GM18873 (cell line): ENCODE results near the gene SH3BGRL3.

Experiments used
- ATAC-seq: cut with Tn5 transposase; IDR thresholded peaks from one replicate; pipeline ENCODE4 v1.9.1; 2021; ENCODE audit warnings: mild to moderate bottlenecking, moderate library complexity, moderate number of reproducible peaks; ENCODE audit not compliant: unreplicated experiment, low FRiP score

The SH3BGRL3 gene

DNA sequence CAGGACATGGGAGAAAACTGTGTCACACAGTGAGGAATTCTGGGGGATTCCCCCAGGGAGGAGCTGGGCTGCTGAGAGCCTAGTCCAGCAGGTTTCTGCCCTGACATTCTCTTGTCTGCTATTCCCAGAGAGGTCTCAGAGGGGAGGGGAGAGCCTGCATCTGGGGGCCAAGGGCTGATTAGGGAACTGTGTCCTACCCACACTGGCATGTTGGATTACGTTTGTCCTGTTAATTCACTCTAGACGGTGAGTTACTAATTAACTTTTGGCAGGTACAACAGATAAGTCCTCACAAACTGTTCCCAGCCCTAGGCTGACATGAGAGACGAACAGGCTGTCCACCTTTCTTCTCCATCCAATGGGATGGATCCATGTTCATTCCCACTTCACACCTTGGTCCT is 2.6 kb upstream of the SH3BGRL3 start:
- no peak for ATAC-seq

DNA sequence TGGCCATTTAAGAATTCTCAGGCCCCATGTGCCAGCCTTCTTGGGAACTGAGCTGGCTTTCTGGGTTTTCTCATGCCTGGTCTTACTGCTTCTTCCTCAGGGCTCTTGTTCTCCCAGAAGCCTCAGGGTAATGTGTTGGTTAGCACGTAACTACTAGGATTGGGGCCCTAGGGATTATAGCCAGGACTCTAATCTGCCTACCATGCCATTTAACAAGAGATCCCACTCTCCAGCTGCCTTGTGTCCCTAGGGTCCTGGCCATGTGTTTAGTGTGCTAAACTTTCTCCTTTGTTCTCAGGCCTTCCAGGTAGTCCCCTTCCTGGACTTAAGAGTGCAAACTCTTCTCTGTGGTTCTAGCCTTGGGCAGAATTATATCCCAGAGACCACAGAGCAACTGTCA is 2.2 kb upstream of the SH3BGRL3 start:
- ATAC-seq: no peak

GRCh38 chr1:26278303-26278702 is 1.6 kb upstream of the SH3BGRL3 start:
- ATAC-seq: no peak

DNA sequence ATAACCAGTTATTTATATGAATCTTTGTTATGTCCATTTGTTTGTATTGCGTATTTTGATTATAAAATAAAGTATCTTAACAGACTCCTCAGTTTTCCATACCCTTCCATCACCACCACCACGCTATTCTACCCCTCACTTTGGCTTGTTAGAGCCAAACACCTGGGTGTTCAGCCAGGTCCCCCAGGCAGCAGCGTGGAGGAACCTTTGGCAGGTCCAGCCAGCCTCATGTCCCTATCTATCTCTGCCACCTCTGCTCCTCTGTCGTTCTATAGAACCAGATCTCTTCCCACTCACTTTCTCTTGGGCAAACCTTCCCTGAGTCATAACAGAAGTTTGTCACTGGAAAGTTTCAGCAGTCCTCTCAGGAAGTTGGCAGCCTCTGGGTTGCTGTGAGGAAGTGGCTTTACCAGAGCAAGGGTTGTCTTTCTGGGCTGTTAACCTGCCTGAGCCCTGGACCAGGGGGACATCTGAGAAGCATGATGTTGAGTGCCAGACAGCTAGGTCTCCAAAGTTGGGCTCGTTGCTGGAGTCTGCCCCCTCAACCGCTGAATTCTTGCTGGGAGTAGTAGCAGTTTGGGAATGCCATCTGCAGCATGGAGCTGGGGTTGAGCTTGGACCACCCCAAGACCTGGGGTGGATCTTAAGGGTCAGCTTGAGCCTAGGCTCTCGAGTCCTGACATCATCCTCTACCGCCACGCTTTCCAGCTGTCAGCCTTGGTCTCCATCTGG is 996 bp upstream of the SH3BGRL3 start:
- no peak for ATAC-seq

- ATAC-seq: no peak
These were observed 602 bp downstream of the SH3BGRL3 start for GRCh38 chr1:26280333-26281042.

DNA sequence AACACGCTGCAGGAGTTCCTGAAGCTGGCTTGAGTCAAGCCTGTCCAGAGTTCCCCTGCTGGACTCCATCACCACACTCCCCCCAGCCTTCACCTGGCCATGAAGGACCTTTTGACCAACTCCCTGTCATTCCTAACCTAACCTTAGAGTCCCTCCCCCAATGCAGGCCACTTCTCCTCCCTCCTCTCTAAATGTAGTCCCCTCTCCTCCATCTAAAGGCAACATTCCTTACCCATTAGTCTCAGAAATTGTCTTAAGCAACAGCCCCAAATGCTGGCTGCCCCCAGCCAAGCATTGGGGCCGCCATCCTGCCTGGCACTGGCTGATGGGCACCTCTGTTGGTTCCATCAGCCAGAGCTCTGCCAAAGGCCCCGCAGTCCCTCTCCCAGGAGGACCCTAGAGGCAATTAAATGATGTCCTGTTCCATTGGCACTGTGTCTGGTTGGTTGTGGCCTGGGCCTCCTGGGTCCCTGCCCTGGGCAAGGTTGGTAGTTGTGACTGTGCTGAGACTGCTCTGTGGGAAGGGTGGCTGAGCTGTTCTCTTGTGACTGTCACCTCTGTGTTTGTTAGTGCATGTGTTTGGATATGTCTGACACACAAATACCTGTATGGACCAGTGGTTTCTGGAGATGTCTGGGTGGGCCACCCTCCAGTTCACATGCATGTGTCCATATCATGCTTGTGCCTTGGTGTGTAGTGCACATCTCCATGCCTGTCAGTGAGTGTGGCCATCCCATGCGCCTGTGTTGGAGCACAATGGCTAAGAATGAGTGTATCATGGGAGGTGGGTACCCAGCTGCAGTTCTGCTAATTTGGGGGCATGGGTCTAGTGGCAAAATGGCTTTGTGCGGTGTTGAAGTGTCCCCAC is 1.4 kb downstream of the SH3BGRL3 start:
- ATAC-seq: no peak

- ATAC-seq: no peak
These were observed 2.1 kb downstream of the SH3BGRL3 start for GRCh38 chr1:26281971-26282370.

DNA sequence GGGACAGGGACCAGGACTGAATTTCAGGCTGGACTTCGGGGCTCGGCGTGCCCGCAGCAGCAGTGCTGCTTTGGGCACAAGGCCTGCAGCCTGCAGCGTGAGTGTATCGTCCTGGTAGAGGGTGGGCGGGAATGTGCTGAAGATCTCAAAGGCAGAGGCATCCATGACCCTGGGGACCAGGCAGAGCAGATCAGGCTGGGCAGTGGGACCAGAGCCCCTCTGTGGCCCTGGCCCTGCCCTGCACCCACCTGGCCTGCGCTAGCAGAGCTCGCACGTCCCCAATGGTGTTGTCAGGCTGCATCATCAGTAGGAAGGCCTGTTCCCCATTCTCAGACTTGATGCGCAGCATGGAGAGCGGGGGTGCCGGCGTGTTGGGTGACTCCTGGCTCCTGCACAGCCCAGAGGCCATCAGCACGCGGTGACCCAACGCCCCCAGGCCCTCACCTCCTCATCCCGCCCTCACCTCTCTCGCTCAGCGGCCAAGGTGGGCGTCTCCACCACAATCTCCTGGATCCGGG is 2.6 kb downstream of the SH3BGRL3 start:
- ATAC-seq: no peak

DNA sequence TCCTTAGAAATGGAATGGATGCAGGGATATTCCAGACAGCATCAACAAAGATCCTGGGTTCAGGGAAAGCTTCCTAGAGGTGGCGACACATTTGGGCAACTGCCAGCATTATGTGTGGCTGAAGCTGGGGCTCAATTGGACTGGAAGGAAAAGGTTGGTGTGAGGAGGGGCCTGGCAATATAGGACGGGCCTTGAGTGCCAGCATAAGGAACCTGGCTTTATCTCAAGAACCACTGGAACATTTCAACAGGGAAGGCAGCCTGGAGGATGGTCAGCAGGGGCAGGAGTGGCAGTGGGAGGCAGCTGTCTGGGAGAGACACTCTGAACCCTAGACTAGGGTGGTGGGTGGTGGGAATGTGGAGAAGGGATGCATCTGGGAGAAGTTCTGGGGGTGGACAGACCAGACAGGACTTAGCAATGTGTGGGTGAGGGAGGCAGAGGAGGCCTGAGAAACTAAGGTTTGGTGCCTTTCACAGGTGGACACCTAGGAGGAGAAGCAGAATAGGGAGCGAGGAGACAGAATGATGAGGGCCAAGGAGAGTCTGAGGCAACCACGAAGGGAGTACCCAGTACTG is 3.5 kb downstream of the SH3BGRL3 start:
- ATAC-seq: no peak

DNA sequence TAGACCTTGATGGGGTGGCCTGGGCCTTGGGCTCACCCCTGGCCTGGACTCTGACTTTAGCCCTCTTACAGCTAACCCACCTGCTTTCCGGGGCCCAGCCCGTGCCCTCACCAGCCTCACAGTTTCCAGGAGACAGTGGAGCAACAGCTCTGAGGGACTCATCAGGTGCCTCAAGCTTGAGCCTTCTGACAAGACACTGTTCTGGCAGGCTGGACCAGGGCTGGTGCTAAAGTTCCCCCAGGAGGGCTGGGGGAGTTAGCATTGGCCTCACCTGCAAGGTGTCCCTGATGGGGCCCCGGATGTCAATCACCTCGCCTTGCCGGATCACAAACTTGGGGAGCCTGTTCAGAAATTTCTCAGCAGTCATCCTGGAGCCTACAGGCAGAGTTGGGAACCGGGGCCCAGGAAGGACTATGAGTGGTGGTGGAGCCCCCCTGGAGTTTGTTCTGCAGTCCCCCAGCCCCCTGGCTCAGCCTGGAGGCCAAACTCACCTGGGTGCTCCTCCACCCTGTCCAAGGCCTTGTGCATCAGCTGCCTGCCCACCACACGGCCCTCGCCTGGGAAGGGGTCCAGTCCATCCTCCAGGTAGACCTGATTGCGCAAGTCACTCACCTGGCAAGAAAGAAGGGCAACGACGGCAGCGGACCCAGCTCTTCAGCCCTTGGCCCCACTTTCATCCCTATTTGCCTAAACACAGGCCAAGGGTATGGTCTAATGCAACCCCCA is 4.1 kb downstream of the SH3BGRL3 start:
- ATAC-seq: no peak

DNA sequence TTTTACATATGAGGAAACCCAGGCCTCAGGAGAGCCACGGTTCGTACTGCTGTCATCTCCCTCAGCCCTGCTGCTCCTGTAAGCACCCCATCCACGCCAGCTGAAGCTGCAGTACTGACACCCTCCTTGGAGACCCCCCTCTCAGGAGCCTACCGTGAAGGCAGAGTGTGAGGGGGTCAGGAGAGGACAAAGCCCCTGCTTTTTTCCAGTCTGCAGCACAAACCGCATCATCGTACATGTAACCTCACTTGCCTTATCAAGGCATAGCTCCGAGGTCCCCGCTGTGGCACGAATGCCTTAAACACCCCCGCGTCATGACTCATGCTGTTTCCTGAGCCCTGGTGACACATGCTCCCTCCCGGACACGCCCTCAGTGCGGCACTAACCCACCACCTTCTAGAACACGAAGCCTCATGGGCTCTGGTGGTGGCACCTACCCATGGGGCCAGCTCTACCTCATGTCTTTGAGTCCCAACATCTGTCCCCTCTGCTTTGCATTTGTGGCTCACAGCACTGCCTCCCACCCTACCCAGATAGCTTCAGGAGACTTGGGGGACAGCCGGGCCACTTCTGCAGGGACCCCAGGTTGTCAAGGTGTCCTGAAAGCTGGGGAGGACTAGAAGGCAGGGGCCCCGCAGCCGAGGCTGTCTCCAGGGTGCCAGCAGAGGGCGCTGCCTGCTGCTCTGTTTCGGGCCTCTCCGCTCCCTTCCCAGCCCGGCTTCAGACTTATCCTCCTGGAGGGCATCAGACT is 4.9 kb downstream of the SH3BGRL3 start:
- ATAC-seq: no peak

DNA sequence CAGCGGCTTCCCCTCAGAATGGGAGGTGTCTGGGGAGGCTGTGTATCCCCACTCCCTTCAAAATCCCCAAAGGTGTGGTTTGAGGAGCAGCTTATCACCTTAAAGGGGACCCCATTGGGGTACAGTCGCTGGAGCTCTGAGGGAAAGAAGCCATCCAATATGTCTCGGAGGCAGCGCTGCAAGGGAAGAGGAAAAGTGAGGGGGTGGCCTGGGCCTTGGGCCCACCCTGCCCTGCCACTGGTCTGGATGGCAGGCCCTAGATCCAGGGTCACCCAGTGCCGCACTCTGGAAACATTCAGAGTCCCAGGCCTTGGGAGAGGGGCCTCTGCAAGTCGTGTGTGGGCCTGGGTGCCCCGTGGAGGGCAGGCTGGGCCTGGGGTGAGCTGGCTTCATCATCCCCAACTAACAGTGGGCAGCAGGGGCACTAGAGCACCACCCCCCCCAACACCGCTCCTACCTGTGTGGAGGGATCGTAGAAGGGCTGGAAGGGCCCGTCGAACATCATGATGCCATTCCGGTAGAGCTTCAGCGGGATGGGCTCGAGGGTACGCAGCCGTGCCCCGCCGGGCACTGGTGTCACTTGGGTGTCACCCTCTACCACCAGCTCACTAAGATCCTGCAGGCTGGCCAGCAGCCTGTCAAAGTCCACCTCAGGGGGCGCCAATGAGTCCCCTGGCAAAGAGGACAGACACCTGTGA is 5.6 kb downstream of the SH3BGRL3 start:
- no peak for ATAC-seq

- ATAC-seq: no peak
These were observed 6.2 kb downstream of the SH3BGRL3 start for GRCh38 chr1:26286064-26286416.

DNA sequence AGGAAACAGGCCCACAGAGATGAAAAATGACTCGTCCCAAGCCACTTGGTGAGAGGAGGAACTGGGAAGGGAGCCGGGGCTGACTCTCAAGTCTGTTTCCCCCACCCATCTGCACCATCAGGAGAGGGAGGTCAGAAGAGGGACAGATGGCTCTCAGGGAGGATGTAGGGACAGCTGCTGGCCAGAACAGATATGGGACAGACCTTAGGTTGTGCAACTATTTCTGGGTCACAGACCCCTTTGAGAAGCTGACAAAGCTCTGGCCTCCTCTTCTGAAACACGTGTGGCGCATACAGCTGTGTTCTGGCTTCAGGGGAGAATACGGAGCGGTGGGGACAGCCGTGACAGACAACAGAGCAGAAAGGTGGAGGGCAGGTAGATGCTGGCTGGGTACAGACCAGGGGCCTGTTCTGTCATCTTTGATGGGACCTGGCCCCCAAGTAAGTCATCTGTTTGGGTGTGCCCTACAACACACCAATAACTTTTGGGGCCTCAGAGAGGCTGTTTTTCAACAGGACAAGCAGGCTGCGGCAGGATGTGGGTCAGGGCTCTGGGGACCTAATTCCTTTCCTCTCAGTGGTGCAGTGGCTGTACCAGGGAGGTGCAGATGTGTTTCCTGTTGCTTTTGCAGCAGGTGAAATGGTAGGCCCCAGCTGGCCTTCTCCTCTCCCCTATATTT is 7.3 kb downstream of the SH3BGRL3 start:
- ATAC-seq: no peak

- no peak for ATAC-seq
These were observed 7.9 kb downstream of the SH3BGRL3 start for GRCh38 chr1:26287811-26288210.

GRCh38 chr1:26288311-26288941 is 8.5 kb downstream of the SH3BGRL3 start:
- no peak for ATAC-seq

GRCh38 chr1:26289158-26290059 is 9.5 kb downstream of the SH3BGRL3 start:
- ATAC-seq: no peak
